WTC11 (cell line): Measurements from ENCODE around the gene CPXM1. TPM values are rescaled to one million over a fixed set of nuclear protein-coding genes. Genes with fewer than 3 reads are reported as not detected.

ENCODE experiments used
- ATAC-seq: fragments of 200-7000 bp; cut with Tn5 transposase; 2 replicates; pipeline ENCODE4 v1.10.0; 2021; ENCODE audit warnings: mild to moderate bottlenecking, moderate library complexity
- CTCF ChIA-PET: fragments of 300-600 bp; sonication (Branson Sonifier 250); formaldehyde crosslinking; loops from one replicate; lab custom pipeline; 2021; ENCODE audit warnings: antibody characterized with exemption; lab: Charles Lee
- POLR2A ChIA-PET: fragments of 350-600 bp; sonication (Branson Sonifier 250); formaldehyde crosslinking; loops from one replicate; lab custom pipeline; 2021; ENCODE audit warnings: antibody characterized with exemption; lab: Charles Lee
- DNase-seq: peaks from one replicate; pipeline ENCODE4 v3.0.0; 2021; ENCODE audit warnings: low spot score
- H3K27ac Mint-ChIP-seq: 2 replicates; pipeline ENCODE4 v1.8.0; 2021; ENCODE audit warnings: mixed read lengths
- H3K27me3 Mint-ChIP-seq: 2 replicates; pipeline ENCODE4 v1.8.0; 2021; ENCODE audit warnings: low read depth, mild to moderate bottlenecking, moderate library complexity, mixed read lengths
- H3K36me3 Mint-ChIP-seq: 2 replicates; pipeline ENCODE4 v1.8.0; 2021; ENCODE audit warnings: mixed read lengths
- H3K4me1 Mint-ChIP-seq: 2 replicates; pipeline ENCODE4 v1.8.0; 2022; ENCODE audit warnings: mixed read lengths
- H3K4me3 Mint-ChIP-seq: 2 replicates; pipeline ENCODE4 v1.8.0; 2021; ENCODE audit warnings: mild to moderate bottlenecking, moderate library complexity, mixed read lengths
- H3K9me3 Mint-ChIP-seq: 2 replicates; pipeline ENCODE4 v1.8.0; 2021; ENCODE audit warnings: mixed read lengths
- AR ChIP-seq: fragments of 250-450 bp; sonication (Bioruptor Pico); IDR thresholded peaks from 2 replicates; pipeline ENCODE4 v1.9.0; 2021; ENCODE audit warnings: mild to moderate bottlenecking
- ATF3 ChIP-seq: sonication (generic); formaldehyde crosslinking; conservative IDR thresholded peaks from 2 replicates; pipeline ENCODE4 v1.8.1; 2022; ENCODE audit warnings: mild to moderate bottlenecking, missing genetic modification reagents
- CDX4 ChIP-seq: fragments of 250-450 bp; sonication (Bioruptor Pico); IDR thresholded peaks from 2 replicates; pipeline ENCODE4 v1.9.0; 2021; ENCODE audit warnings: moderate library complexity, mild to moderate bottlenecking, inconsistent platforms, borderline replicate concordance
- CREM ChIP-seq: sonication (generic); formaldehyde crosslinking; IDR thresholded peaks from 2 replicates; pipeline ENCODE4 v1.8.1; 2022; ENCODE audit warnings: mild to moderate bottlenecking, missing genetic modification reagents, moderate library complexity
- GTF2I ChIP-seq: fragments of 250-450 bp; sonication (Bioruptor Pico); conservative IDR thresholded peaks from 2 replicates; pipeline ENCODE4 v1.4.0; 2021; ENCODE audit warnings: mild to moderate bottlenecking
- JAZF1 ChIP-seq: fragments of 250-450 bp; sonication (Bioruptor Pico); IDR thresholded peaks from 2 replicates; pipeline ENCODE4 v1.9.0; 2021; ENCODE audit warnings: moderate library complexity, mild to moderate bottlenecking, inconsistent platforms
- MLX ChIP-seq: sonication (generic); formaldehyde crosslinking; IDR thresholded peaks from 2 replicates; pipeline ENCODE4 v1.8.1; 2023; ENCODE audit warnings: mild to moderate bottlenecking, missing genetic modification reagents, moderate library complexity
- NR3C1 ChIP-seq: sonication (generic); formaldehyde crosslinking; conservative IDR thresholded peaks from 2 replicates; pipeline ENCODE4 v1.8.1; 2023; ENCODE audit warnings: low read depth, mild to moderate bottlenecking, missing genetic modification reagents
- PRDM15 ChIP-seq: sonication (generic); formaldehyde crosslinking; IDR thresholded peaks from 2 replicates; pipeline ENCODE4 v1.8.0; 2022; ENCODE audit warnings: missing genetic modification reagents
- SP1 ChIP-seq: sonication (generic); formaldehyde crosslinking; conservative IDR thresholded peaks from 2 replicates; pipeline ENCODE4 v1.8.1; 2022; ENCODE audit warnings: missing genetic modification reagents
- TEAD4 ChIP-seq: sonication (generic); formaldehyde crosslinking; IDR thresholded peaks from 2 replicates; pipeline ENCODE4 v1.8.0; 2022; ENCODE audit warnings: mild to moderate bottlenecking, missing genetic modification reagents
- USF1 ChIP-seq: sonication (generic); formaldehyde crosslinking; IDR thresholded peaks from 2 replicates; pipeline ENCODE4 v1.8.0; 2022; ENCODE audit warnings: mild to moderate bottlenecking, missing genetic modification reagents
- USF2 ChIP-seq: sonication (generic); formaldehyde crosslinking; IDR thresholded peaks from 2 replicates; pipeline ENCODE4 v1.8.1; 2023; ENCODE audit warnings: mild to moderate bottlenecking, missing genetic modification reagents, moderate library complexity
- ZNF396 ChIP-seq: fragments of 250-450 bp; sonication (Bioruptor Pico); IDR thresholded peaks from 2 replicates; pipeline ENCODE4 v1.8.0; 2021; ENCODE audit warnings: mild to moderate bottlenecking, moderate library complexity, borderline replicate concordance
- ZNF416 ChIP-seq: fragments of 250-450 bp; sonication (Bioruptor Pico); IDR thresholded peaks from 2 replicates; pipeline ENCODE4 v1.9.0; 2021; ENCODE audit warnings: mild to moderate bottlenecking, inconsistent platforms
- total RNA-seq: library from RNA; stranded (reverse); gene quantifications from 3 replicates; pipeline ENCODE4 v1.2.3, GENCODE V29; 2021

CPXM1 gene
- total RNA-seq, 1 experiment from 2014 or later, result 51.2 TPM

GRCh38 chr20:2759143-2759542, 41.3 kb downstream of the CPXM1 start:
- TF ChIP-seq MLX (CRISPR knock-in tag) (no peak), ZNF416 (CRISPR knock-in tag) (no peak), CREM (CRISPR knock-in tag) (no peak), NR3C1 (CRISPR knock-in tag) (no peak), CDX4 (CRISPR knock-in tag) (no peak), PRDM15 (CRISPR knock-in tag) (no peak), AR (CRISPR knock-in tag) (no peak)
- no peaks in the 10 kb centered on the region for H3K9me3 Mint-ChIP-seq
- ChIA-PET POLR2A (no interaction called here), CTCF (interaction anchor here (1.1 to 2.7 kb wide), 6 partner anchors 31 to 97 kb away, joined by 3 to 11 read pairs (median 4); no protein-coding TSS in a partner anchor)
- H3K36me3 Mint-ChIP-seq, result no peaks in the 10 kb centered on the region
- H3K27me3 Mint-ChIP-seq, result peaks cover 17% of the 10 kb centered on the region
- H3K27ac Mint-ChIP-seq, result no peak overlapping the region
- DNase-seq, result no peak
- ATAC-seq, result no peak
- H3K4me1 Mint-ChIP-seq, result peaks cover 17% of the 10 kb centered on the region
- no peak overlapping the region for H3K4me3 Mint-ChIP-seq

GRCh38 chr20:2757969-2758368, 42.5 kb downstream of the CPXM1 start:
- H3K27ac Mint-ChIP-seq, result no peak overlapping the region
- H3K27me3 Mint-ChIP-seq, result peaks cover 29% of the 10 kb centered on the region
- TF ChIP-seq USF2 (CRISPR knock-in tag) (no peak), USF1 (CRISPR knock-in tag) (no peak), NR3C1 (CRISPR knock-in tag) (no peak), GTF2I (CRISPR knock-in tag) (no peak), JAZF1 (CRISPR knock-in tag) (no peak), TEAD4 (CRISPR knock-in tag) (no peak), ZNF396 (no peak), ATF3 (CRISPR knock-in tag) (no peak), SP1 (no peak)
- TF ChIP-seq, all 79 proteins: peak for 0
- H3K4me3 Mint-ChIP-seq, result no peak overlapping the region
- H3K9me3 Mint-ChIP-seq, result no peaks in the 10 kb centered on the region
- CTCF ChIA-PET, result interaction anchor here (1.0 to 1.7 kb wide), 3 partner anchors 69 to 108 kb away, joined by 3 to 6 read pairs (median 4); no protein-coding TSS in a partner anchor
- no peak for DNase-seq
- POLR2A ChIA-PET, result no interaction called here
- peaks cover 17% of the 10 kb centered on the region for H3K4me1 Mint-ChIP-seq
- no peak for ATAC-seq
- H3K36me3 Mint-ChIP-seq, result no peaks in the 10 kb centered on the region
